PFSK-1 (cell line): ENCODE measurements around the gene CYFIP2.

Experiments used
- FOXP2 ChIP-seq: optimal IDR thresholded peaks from 2 replicates; pipeline ENCODE3; 2011; ENCODE audit warnings: borderline replicate concordance, control low read depth, inconsistent platforms; ENCODE audit not compliant: insufficient read depth; ENCODE audit errors: extremely low read length, extremely low read depth
- POLR2AphosphoS5 ChIP-seq: IDR thresholded peaks from 2 replicates; pipeline ENCODE4 v1.6.1; 2012; ENCODE audit warnings: low read depth, mild to moderate bottlenecking, control low read depth, low read length, moderate library complexity
- SIN3A ChIP-seq: IDR thresholded peaks from 2 replicates; pipeline ENCODE4 v1.6.1; 2012; ENCODE audit warnings: mild to moderate bottlenecking, low read length, moderate library complexity, borderline replicate concordance; ENCODE audit not compliant: insufficient read depth
- TAF1 ChIP-seq: IDR thresholded peaks from 2 replicates; pipeline ENCODE4 v1.6.1; 2012; ENCODE audit warnings: low read length, control low read depth, borderline replicate concordance; ENCODE audit not compliant: insufficient read depth
- TF ChIP-seq, protein P1 (sequence below), 2 experiments: IDR thresholded peaks; 2 replicates each; pipeline versions ENCODE4 v1.6.1 to v1.8.0; 2011 to 2012; ENCODE audit warnings: low read depth in 2 of 2, low read length in 2 of 2, control low read depth in 1 of 2, inconsistent platforms in 1 of 2, mild to moderate bottlenecking in 1 of 2, moderate library complexity in 1 of 2; ENCODE audit not compliant: insufficient read depth in 1 of 2

CYFIP2 gene

DNA sequence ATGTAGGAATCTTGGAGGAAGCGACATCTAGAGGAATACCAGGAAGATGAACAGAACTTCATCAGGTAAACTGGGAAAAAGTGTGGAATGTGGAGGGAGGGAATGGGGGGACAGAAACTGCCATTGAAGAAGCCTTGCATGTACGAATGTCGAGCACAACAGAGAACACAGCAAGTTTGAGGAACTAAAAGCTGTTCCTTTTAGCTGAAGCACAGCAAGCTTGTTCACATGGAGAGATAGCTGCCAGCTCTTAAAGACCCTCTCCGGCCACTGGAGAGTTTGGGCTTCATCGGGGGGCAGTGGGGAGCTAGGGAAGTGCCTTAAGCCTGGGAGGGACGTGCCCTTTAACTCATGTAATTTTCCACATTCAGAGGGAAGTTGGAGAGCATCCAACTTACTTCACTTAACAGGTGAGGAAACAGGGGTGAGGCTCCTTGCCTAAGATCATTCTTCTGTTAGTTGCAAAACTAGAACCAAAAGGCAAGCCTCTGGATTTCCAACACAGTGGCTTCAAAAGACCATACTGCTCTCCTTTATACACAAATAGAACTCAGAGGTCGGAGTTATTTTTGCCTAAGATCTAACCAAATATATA lies 2.3 kb upstream of the CYFIP2 start:
- TF ChIP-seq POLR2AphosphoS5 (no peak), FOXP2 (no peak), SIN3A (no peak), TAF1 (no peak)
- TF ChIP-seq, protein P1, sequence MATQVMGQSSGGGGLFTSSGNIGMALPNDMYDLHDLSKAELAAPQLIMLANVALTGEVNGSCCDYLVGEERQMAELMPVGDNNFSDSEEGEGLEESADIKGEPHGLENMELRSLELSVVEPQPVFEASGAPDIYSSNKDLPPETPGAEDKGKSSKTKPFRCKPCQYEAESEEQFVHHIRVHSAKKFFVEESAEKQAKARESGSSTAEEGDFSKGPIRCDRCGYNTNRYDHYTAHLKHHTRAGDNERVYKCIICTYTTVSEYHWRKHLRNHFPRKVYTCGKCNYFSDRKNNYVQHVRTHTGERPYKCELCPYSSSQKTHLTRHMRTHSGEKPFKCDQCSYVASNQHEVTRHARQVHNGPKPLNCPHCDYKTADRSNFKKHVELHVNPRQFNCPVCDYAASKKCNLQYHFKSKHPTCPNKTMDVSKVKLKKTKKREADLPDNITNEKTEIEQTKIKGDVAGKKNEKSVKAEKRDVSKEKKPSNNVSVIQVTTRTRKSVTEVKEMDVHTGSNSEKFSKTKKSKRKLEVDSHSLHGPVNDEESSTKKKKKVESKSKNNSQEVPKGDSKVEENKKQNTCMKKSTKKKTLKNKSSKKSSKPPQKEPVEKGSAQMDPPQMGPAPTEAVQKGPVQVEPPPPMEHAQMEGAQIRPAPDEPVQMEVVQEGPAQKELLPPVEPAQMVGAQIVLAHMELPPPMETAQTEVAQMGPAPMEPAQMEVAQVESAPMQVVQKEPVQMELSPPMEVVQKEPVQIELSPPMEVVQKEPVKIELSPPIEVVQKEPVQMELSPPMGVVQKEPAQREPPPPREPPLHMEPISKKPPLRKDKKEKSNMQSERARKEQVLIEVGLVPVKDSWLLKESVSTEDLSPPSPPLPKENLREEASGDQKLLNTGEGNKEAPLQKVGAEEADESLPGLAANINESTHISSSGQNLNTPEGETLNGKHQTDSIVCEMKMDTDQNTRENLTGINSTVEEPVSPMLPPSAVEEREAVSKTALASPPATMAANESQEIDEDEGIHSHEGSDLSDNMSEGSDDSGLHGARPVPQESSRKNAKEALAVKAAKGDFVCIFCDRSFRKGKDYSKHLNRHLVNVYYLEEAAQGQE (IDR thresholded peaks at IDR 0.05; ENCODE audit: insufficient read depth in 1 of 2, low read depth in 2 of 2, low read length in 2 of 2): no peak

- TF ChIP-seq FOXP2: no peak
- no peak for TF ChIP-seq POLR2AphosphoS5
- TF ChIP-seq TAF1: no peak
- TF ChIP-seq, protein P1 (IDR thresholded peaks at IDR 0.05; ENCODE audit: insufficient read depth in 1 of 2, low read depth in 2 of 2, low read length in 2 of 2): no peak
- no peak for TF ChIP-seq SIN3A
Observed at GRCh38 chr5:157266286-157267007, 524 bp downstream of the CYFIP2 start.

DNA sequence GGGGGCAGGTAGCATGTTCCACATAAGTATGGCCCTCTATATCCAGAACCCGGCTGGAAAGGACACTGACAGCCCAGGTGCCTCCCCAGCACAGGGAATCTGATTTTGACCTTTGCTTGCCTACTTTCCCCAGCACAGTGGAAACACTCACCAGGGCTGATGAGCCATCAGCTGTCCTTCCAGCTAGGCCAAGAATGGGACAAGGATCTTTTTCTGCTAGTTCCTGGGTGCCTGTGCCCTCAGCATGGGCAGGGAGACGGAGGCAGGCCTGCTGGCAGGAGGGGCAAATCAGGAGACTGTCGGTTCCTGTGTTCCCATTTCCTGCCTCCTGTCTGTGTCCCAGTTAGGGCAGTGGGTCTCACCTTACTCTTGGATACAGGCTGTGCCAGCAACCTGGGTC lies 1.1 kb downstream of the CYFIP2 start:
- TF ChIP-seq, protein P1 (IDR thresholded peaks at IDR 0.05; ENCODE audit: insufficient read depth in 1 of 2, low read depth in 2 of 2, low read length in 2 of 2): no peak
- no peak for TF ChIP-seq SIN3A
- TF ChIP-seq FOXP2: no peak
- TF ChIP-seq POLR2AphosphoS5: no peak
- TF ChIP-seq TAF1: no peak

- TF ChIP-seq, protein P1 (IDR thresholded peaks at IDR 0.05; ENCODE audit: insufficient read depth in 1 of 2, low read depth in 2 of 2, low read length in 2 of 2): no peak
- no peak for TF ChIP-seq SIN3A
Observed at GRCh38 chr5:157267761-157268480, 2.0 kb downstream of the CYFIP2 start.
